ENCODE data around the gene CLNK. TPM values are rescaled to one million over a fixed set of nuclear protein-coding genes. Genes with fewer than 3 reads are reported as not detected.

The CLNK gene
- total and polyA plus RNA-seq, 8 donors = 0.08 to 2.7 (median 0.72) TPM; not detected in 4

DNA sequence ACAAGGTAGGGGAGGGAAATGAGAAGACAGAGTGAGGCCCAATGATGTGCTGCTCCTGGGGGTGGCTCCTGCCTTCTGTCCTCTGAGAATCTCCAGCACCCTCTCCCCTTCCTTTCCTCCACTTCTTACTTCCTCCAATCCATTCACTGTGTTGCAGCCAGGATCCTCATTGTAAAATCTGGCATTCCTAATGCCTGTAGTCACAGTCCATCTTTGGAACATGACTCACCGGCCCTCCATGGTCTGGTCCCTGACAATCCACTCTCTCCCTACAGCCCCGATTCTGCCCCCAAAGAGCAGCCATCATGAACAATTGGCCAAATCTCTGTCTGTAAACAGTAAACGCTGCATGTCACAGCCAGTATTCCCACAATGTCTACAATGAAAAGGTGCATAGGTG is 72.9 kb downstream of the CLNK start:
- Histone ChIP-seq H3K4me1 (no peaks in the 10 kb centered on the region), H3K36me3 (no peaks in the 10 kb centered on the region), H3K27me3 (no peaks in the 10 kb centered on the region), H3K4me3 (no peak overlapping the region), H3K27ac (no peak overlapping the region), H3K9me3 (no peaks in the 10 kb centered on the region)
- intact Hi-C loops (cut with DNase I; ENCODE audit: low total_unique reads) = no loop called here
- 52 to 73% (median 64%) methylated on average over 3 of the region's 3 CpGs for WGBS, 5 donors
- TF ChIP-seq, protein P1, sequence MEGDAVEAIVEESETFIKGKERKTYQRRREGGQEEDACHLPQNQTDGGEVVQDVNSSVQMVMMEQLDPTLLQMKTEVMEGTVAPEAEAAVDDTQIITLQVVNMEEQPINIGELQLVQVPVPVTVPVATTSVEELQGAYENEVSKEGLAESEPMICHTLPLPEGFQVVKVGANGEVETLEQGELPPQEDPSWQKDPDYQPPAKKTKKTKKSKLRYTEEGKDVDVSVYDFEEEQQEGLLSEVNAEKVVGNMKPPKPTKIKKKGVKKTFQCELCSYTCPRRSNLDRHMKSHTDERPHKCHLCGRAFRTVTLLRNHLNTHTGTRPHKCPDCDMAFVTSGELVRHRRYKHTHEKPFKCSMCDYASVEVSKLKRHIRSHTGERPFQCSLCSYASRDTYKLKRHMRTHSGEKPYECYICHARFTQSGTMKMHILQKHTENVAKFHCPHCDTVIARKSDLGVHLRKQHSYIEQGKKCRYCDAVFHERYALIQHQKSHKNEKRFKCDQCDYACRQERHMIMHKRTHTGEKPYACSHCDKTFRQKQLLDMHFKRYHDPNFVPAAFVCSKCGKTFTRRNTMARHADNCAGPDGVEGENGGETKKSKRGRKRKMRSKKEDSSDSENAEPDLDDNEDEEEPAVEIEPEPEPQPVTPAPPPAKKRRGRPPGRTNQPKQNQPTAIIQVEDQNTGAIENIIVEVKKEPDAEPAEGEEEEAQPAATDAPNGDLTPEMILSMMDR (IDR thresholded peaks at IDR 0.05) = no peak
- TF ChIP-seq POLR2AphosphoS5 (IDR thresholded peaks at IDR 0.05) (no peak), POLR2A (IDR thresholded peaks at IDR 0.05) (no peak), EP300 (IDR thresholded peaks at IDR 0.05) (no peak)
- peak in 1 of 2 donors; percentile 45 for DNase-seq

DNA sequence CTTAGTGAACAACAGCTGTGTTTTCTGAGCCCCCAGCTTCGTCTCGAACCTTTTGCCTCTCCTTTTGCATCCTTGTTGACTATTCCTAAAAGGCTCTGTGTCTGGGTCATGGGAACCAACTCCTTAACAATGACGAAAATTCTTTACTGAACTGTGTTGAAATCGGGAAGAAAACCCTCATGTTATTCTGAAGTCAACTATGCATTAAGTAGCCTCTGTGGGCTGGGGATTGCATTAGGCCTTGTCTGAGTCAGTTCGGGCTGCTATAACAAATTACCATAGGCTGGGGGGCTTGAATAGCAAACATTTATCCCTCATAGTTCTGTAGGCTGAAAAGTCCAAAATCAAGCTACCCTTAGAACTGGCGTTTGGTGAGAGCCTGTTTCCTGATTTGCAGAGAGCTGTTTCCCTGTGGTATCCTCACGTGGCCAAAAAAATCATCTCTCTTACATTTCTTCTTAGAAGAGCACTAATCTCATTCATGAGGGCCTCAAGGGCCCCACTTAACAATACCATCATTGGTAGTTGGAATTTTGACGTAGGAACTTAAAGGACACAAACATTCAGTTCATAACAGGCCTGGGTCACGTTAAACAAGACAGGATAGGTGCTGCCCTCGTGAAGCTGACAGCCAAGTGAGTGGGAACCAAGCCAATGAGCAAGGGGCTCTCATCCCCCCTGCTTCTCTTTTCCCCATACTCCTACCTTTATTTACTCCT is 75.9 kb downstream of the CLNK start:
- Histone ChIP-seq H3K9me3 (no peaks in the 10 kb centered on the region), H3K36me3 (no peaks in the 10 kb centered on the region), H3K27ac (no peak overlapping the region), H3K4me3 (no peak overlapping the region), H3K4me1 (no peaks in the 10 kb centered on the region), H3K27me3 (no peaks in the 10 kb centered on the region)
- TF ChIP-seq POLR2AphosphoS5 (IDR thresholded peaks at IDR 0.05) (no peak), POLR2A (IDR thresholded peaks at IDR 0.05) (no peak), EP300 (IDR thresholded peaks at IDR 0.05) (no peak)
- TF ChIP-seq, protein P1 (IDR thresholded peaks at IDR 0.05) = no peak
- intact Hi-C loops (cut with DNase I; ENCODE audit: low total_unique reads) = no loop called here
- no peak for DNase-seq
- 75 to 88% (median 87%) methylated on average over 10 of the region's 10 CpGs for WGBS, 5 donors

DNA sequence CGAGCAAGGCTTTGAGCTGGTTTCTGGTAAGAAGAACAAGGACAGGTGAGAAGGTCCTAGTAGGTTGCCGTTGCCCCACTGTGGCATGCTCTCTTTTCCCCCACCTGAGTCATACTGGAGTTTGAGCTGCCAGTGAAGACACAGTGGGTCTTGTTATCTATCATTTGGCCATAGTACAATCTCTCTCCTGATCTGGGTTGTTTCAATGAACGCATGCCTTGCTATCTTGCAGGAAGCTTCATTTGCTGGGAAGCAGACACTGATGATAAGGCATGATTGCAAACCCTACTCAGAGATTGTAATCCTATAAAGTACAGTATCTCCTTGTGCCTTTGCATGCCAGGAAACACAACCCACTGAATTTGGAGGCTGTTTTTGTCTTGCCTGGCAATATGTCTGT is 77.4 kb downstream of the CLNK start:
- no peak for DNase-seq
- TF ChIP-seq EP300 (IDR thresholded peaks at IDR 0.05) (no peak), POLR2A (IDR thresholded peaks at IDR 0.05) (no peak), POLR2AphosphoS5 (IDR thresholded peaks at IDR 0.05) (no peak)
- TF ChIP-seq, protein P1 (IDR thresholded peaks at IDR 0.05) = no peak
- no peaks in the 10 kb centered on the region for H3K27me3 ChIP-seq
- no peak overlapping the region for H3K4me3 ChIP-seq
- H3K36me3 ChIP-seq = no peaks in the 10 kb centered on the region
- 73 to 85% (median 75%) methylated on average over 3 of the region's 3 CpGs for WGBS, 5 donors
- no peaks in the 10 kb centered on the region for H3K9me3 ChIP-seq
- intact Hi-C loops (cut with DNase I; ENCODE audit: low total_unique reads) = no loop called here
- no peaks in the 10 kb centered on the region for H3K4me1 ChIP-seq
- H3K27ac ChIP-seq = no peak overlapping the region

DNA sequence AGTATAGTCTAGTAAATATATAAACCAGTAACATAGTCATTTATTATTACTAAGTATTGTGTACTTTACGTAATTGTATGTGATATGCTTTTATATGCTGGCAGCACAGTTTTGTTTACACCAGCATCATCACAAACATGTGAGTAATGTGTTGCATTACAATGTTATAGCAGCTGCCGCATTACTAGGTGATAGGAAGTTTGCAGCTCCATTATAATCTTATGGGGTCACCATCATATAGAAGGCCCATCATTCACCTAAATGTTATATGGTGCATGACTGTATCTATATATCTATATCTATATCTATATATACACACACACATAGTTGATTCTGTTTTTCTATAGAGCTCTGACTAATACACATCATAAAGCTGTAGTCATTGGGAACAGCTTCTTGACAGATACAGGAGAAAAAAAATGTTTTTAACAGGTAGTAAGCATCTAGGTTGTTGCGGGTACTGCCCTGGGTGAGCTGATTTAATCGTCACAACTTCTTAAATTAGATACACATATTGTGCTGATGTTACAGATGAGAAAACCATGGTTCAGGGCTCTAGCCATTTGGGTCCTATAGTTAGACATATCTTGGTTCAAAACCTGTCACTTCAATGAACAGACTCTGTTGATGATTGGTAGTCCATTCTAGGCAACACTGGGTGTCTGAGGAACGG is 77.9 kb downstream of the CLNK start:
- Histone ChIP-seq H3K4me1 (no peaks in the 10 kb centered on the region), H3K27me3 (no peaks in the 10 kb centered on the region), H3K27ac (no peak overlapping the region), H3K9me3 (no peaks in the 10 kb centered on the region), H3K36me3 (no peaks in the 10 kb centered on the region), H3K4me3 (no peak overlapping the region)
- intact Hi-C loops (cut with DNase I; ENCODE audit: low total_unique reads) = no loop called here
- WGBS, 5 donors = 67 to 76% (median 73%) methylated on average over 5 of the region's 5 CpGs
- no peak for TF ChIP-seq EP300 (IDR thresholded peaks at IDR 0.05)
- TF ChIP-seq, protein P1 (IDR thresholded peaks at IDR 0.05) = no peak
- no peak for TF ChIP-seq POLR2AphosphoS5 (IDR thresholded peaks at IDR 0.05)
- no peak for TF ChIP-seq POLR2A (IDR thresholded peaks at IDR 0.05)
- no peak for DNase-seq
